Activated T-cell treated with anti-CD3 and anti-CD28 coated beads for 1 hour (primary cell): Measurements from ENCODE around the gene PKP2.

Experiments used
- DNase-seq: peaks from one replicate; pipeline ENCODE4 v3.0.0-alpha.2; 2020; ENCODE audit warnings: low read depth

The PKP2 gene

DNA sequence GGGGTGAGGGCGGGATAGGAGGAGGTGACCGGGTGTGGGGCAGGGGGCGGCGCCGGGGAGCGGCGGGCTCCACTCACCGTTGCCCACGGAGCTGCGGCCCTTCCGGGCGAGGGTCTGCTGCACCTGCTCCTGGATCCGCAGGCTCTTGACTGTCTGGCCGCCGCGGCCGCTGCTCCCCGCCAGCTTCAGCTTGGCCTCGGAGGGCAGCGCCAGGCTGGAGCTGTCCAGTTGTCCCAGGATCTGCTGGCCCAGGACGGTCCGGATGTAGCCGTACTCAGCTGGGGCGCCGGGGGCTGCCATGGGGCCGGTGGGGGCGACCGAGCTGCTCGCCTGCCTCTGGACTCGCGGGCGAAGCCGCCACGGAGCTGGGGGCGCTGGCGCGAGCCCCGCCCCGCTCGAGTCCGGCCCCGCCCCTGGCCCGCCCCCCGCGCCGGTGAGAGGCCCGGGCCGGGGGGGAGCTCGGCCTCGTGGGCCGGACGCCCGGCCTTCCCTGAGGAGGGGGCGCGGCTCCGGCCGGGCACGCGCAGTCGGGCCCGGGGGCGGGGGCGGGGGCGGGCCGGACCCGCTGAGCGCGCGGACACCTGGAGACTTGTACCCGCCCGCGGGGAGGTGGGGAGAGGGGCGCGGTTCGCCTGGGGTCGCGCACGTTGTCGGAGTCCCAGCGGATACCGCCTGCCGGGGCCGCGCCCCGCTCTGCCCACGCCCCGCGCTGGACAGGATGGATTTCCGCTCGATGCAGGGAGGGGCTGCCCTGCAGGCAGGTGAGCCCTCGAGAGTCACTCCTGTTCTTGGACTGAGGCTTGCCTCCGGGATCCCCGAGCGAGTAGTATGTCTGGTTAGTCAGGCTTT, at the start of gene PKP2:
TSS of gene PKP2 (minus strand) at position 346 of the 849 bp plus-strand sequence. CDS start at position 300, 46 bp downstream.
- DNase-seq: no peak

DNA sequence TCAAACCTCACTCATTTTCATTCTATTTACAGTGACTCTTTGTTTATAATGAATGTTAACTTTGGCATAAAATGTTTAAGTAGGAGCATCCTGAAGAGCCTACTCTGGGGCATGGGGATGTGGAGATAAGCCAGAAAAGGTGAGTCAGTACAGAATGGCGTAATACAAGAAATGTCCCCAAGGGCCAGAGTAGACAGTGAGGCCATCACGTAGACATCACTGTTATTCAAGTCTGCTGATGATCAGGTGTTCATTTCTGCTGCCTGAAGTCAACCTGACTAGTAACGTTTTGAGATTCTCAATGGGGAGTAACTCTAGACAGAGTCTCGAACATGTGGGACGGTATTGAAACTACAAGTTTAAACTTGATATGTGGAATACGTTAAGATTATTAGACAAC, 47.6 kb upstream of the PKP2 start:
- DNase-seq: no peak

DNA sequence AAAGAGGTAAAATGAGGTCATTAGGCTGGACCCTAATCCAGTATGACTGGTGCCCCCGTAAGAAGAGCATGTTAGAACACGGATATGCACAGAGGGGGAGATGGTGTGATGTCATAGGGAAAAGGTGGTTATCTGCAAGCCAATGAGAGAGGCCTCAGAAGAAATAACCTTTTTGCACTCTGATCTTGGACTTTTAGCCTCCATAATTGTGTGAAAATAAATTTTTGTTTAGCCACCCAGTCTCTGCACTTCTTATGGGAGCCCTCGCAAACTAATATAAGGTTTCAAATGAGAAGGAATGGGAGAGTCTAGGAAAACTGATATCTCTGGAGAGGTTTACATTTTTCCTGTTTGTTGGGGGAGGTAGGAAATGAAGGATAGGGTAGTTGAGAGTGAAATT, 43.2 kb upstream of the PKP2 start:
- DNase-seq: no peak

DNA sequence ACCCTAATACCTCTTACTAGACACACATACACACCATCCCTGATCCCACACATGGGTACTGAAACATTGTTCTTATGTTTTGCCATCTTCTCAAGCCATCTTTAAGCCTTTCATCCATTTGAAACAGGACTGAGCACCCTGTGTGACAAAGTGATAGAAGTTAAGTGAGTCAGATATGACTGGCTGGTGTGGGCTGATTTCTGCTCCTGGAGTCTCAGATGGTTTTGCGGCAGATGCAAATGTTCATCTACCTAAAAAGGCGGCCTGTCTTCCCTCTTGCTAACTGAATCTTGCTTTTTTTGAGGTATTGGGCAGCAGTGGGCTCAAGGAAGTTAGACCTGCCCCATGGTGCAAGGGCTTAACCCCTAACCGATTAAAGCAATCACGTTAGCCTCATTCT, 30.4 kb upstream of the PKP2 start:
- DNase-seq: no peak

DNA sequence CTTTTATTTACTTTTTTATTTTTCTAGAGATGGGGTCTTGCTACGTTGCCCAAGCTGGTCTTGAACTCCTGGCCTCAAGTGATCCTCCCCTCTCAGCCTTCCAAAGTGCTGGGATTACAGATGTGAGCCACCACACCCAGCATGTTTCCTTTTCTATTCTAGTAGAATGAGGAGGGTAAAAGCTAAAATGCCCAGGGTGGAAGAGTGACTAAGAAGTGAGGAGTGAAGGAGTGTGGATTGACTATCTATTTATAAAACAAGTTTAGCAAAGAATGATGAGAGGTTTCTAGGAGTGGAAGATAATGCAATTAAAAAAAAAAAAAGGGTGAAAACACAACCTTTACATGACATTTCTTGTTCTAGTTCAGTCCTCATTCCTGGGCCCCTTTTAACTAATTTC, 29.8 kb upstream of the PKP2 start:
- no peak for DNase-seq

DNA sequence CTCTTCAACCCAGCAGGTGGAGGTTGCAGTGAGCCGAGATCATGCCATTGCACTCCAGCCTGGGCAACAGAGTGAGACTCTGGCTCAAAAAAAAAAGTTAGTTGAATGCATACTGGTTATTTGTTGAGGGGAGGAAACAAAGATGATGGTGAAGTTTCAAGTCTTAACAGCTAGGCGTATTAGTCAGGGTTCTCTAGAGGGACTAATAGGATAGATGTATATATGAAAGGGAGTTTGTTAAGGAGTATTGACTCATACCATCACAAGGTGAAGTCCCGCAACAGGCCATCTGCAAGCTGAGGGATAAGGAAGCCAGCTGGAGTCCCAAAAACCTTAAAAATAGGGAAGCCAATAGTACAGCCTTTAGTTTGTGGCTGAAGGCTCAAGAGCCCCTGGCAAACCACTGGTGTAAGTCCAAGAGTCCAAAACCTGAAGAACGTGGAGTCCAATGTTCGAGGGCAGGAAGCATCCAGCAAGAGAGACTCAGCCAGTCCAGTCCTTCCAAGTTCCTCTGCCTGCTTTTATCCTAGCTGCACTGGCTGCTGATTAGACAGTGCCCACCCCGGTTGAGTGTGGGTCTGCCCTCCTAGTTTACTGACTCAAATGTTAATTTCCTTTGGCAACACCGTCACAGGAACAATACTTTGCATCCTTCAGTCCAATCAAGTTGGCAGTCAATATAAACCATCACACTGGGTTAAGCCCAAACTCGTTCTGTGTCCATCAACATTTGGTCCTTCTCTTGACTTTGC, 26.1 kb upstream of the PKP2 start:
- no peak for DNase-seq

DNA sequence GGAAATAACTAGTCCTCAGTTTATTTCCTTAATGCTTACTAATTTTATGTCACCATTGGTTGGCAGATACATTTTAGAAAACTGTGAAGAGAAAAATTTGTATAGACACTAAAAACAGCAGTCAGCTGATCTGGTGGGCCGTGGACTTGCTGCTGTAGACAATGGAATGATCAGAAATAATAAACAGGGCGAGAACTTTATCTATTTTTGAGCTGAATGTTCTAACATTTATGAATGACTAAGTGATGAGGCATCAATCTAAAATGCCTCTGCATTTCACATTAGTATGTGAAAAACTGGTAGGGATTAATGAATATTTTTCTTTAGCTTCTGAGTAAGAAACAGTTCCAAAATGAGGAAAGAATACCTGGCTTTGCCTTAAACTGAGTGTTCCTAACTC, 24.8 kb upstream of the PKP2 start:
- DNase-seq: no peak

DNA sequence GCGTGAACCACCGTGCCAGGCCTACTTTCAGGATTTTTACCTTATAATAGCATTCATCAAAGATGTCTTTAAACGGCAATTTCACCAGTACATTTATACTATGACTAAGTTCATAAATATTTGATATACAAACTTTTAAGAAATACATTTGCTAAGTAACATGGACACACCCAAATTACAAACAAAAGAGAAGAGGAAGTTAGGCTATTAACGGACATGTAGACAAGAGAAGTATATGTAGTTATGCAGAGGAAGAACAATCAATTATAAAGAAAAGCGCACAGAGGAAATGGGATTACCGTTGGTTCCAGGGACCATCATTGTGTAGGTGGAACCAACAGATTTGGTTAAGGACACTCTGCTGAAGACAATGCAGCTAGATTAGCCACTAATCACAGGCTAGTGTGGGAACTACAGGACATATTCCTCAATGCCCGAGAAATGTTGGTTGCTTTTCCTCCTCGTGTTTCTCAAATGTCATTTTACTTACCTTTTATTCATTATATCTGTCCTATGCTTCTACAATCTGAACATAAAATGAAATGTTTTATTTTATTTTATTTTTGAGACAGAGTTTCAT, 24.0 kb upstream of the PKP2 start:
- no peak for DNase-seq

DNA sequence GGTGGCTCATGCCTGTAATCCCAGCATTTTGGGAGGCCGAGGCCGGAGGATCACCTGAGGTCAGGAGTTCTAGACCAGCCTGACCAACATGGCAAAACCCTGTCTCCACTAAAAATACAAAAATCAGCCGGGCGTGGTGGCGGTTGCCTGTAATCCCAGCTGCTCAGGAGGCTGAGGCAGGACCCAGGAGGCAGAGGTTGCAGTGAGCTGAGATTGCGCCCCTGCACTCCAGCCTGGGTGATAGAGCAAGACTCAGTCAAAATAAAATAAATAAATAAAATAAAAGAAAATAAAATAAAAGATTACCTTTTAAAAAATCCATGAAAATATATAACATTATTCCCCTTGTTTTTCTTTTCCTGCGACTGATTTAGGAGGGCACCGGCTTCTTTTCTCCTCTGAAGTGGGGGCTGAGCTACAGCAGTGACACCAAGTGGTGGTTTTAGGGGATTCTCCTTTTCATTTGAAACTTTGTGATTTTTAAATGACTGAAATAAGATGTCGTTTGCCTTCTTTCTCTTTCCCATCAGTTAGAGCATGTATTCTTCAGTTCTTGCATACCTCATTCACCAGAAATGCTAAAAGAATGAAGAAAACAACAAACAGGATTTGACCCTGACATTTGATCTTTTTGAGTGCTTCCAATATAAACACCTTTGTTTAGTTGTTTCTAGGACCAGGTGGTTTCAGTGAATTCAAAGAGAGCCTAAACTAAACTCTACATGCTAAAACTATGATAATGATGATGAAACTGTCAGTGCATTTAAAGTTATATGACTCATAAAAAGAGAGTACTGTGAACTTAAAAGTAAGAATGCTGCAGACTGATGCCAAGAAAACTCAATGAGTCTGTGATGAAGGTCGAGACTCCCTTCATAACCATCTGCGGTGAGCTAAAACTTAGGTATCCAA, 22.6 kb upstream of the PKP2 start:
- no peak for DNase-seq

DNA sequence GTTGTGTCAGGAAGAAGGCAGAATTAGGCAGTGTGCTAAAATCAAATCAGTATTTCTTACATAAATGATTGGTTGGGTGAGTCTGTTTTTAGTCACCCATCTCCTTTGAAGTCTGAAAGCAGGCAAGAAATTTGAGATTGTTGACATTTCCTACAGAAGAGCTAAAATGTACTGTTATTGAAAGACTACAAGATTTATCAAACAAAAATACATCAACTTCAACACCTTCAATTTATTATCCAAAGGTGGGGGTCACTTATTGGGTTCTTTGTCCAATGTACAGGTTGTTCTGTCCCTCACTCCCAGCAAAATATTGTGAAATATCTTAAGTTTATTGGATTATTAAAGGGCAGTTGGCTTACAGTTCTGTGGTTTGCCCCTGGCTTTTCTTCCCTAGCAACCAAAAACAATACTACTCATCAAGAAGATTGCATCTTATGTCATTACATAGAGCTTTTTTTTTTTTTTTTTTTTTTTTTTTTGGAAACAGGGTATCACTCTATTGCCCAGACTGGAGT, 20.6 kb upstream of the PKP2 start:
- no peak for DNase-seq

DNA sequence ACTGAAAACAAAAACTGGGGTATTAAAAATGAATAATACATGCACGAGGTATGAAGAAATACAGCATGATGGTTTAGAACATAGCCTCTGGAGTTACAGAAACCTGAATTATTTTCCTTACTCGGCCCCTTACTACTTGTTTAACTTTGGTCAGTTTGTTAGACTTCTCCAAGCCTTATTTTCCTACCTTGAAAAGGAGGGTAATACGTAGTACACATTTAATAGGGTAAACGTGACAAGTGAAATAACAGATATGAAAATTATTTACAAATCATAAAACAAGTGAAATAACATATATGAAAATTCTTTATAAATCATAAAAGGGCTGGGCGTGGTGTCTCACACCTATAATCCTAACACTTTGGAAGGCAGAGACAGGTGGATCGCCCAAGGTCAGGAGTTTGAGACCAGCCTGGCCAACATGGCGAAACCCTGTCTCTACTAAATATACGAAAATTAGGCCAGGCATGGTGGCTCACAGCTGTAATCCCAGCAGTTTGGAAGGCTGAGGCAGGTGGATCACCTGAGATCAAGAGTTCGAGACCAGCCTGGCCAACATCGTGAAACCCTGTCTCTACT, 11.4 kb upstream of the PKP2 start:
- no peak for DNase-seq

DNA sequence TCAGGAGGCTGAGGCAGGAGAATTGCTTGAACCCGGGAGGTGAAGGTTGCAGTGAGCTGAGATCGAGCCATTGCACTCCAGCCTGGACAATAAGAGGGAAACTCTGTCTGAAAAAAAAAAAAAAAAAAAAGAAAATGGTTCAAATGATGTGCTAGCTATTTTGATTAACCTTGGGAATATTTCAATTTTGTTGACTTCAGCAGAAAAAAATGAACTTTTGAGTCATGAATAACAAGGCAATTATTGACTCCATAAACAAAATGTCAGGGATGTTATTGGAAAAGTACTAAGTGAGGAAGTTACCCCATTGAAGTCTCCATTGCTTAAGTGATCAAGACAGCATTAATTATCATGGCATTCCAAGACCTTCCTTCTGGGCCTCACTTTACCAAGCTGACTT, 10.6 kb upstream of the PKP2 start:
- DNase-seq: no peak

DNA sequence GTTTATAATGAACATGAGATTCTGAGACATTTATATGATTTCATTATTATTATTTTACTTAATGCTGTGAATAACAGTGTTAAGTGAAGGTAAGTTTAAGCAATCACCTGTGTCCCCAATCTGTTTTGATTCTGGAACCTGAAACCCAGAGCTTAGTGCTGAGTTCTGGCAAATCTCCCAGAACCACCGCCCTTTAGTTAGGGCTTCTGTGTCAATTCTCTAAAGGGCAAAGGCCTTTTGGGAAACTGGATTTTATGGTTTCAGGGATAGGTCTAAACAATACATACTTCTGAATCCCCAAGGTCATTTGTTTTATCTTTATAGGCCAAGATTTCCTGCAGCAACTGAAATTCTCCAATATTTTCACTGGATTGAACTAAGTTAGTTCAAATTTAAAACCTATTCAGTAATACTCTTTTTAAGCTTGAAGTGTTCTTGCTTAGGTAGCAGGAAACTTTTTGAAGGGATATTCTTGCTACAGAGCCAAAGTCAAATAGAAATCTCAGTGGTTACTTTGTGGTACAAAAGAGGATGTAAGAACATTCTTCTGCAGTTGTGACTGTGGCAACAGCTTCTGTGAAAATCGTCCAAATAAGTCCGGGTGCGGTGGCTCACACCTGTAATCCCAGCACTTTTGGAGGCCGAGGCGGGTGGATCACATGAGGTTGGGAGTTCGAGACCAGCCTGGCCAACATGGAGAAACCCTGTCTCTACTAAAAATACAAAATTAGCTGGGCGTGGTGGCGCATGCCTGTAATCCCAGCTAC, 10.0 kb upstream of the PKP2 start:
- no peak for DNase-seq

DNA sequence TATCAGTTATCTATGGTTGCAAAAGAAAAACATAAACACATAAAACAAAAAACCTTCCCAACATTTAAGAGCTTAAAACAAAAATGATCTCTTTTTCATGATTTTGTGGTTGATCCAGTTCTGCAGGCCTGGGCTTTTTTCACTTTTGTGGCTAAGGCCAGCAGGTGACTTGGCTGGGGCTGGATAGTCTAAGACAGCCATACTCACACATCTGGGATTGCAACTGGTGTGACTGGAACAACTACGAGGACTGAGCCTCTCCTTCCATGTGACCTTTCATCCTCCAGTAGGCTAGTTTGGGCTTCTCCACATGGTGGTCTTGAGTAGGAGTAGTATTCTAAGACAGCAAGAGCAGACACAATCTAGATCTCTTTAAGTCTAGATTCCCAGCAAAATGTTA, 7.2 kb upstream of the PKP2 start:
- DNase-seq: no peak

DNA sequence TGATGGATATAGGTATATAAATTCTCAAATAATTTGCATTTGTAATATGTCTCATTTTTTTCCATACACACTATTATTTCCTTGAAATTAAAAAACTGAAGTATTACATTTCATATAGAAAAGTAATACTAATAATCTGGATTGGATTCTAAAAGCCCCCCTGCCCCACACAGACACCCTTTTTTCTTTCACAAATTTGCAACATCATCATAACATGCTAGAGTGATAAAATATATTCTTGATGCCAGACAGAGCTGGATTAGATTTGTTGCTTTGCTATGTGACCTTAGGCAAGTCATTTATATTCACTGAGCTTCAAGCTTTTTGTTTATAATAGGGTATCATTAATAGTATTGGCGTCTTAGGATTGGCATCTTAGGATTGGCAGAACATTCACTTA, 6.7 kb upstream of the PKP2 start:
- DNase-seq: no peak

DNA sequence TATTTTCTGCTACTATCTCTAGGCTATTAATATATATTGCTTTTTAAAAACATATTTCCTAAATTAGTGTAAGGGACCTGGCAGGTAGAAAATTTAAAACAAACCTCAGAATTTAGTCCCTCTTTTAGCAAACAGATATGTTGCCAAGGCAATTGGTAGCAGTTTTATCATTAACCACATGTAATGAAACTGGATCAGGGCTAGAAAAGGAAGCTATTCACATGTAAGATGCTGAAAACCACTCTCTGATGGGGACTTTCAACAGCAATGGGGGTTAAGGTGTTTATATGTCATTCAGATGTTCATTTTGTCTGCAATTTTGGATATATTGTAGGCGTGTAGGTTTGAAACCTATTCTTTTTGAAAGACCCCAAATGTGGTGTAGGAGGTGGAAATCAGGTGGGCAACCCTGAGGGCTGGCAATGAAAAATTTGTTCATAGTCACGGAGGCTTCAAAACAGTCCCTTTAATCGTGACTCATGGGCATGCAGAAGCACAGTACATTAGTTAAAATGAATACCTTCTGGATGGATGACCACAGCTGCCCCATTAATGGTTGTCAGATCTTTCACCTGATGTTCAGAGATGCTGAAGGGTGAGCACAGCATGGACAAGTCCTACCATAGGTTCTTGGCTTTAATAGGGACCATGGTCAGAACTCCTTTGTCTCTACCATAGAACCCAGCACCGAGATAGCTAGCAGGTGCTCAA, 5.9 kb upstream of the PKP2 start:
- no peak for DNase-seq

DNA sequence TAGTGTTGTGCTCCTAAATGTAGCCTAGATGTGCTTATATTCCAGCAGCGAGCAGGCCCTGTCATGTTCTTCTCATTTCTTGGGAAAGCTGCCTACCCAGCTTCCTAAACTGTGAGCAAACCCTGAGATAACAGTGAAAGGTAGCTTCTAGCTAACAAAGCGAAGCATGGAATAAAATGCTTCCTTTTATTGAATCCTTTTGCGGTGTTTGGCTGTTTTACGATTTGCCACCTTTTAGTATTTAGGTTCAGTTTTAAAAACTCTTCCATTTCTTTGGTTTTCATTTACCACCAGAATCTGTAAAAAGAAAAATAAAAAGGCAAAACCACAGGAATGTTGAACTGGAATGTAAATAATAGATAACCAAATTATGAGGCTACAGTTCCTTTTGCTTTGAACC, 5.0 kb upstream of the PKP2 start:
- DNase-seq: no peak

DNA sequence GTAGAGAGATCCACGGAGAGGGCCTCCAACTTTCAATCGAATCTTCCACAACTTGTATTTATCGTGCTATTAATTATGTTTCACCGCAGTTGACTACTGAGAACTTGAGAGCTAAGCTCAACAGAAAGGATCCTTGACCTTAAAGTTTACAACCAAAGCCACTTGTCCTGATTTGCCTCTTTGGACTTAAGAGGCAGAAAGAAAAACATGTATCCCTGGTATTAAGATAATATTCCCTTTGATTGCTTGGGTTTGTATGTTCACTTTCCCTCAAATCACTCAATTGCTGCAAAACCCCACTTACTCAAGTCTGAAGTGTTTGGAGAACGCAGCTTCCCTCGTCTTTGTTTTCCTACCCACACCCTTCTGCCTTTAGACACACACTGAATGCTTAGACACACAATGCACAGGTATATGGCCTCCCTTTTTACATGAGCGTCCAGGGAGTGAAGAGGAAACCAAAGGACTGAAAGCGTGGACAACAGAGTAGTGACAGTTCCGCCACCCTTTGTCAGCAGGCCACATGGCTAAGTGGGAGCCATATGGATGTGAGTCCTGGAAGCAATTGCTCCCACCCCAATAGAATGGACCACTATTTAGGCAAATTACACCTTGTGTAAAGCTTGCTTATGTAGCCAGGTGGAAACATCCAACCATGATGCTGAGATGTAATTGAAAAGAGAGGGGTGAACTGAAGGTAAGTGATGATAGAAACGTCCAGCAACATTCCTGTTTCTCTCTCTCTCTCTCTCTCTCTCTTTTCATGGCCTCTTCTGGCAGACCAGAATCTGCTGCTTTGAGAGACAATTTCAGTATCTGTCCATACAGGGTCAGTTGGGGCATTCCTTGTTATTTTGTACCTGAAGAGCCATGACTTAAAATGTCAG, 1.4 kb upstream of the PKP2 start:
- DNase-seq: no peak

DNA sequence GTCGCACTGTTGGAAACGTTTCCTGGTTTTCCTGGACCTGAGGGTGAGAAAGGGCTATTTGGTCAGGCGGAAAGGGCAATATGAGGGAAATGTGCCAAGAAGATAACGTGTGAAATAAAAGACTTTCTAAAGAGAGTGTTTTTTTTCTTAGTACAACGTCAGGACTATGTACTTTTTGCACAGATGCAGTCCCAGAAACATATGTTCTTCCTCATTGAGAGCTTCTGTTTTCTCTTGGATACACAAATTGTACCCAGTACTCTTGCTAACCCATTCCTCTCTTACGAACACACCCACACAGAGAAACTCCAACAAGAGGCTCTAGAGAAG, 669 bp upstream of the PKP2 start:
- no peak for DNase-seq
